ENCODE results near the gene PLA2R1.

The PLA2R1 gene

GRCh38 chr2:159900343-159900742, 162.1 kb downstream of the PLA2R1 start:
- peaks cover 28% of the 10 kb centered on the region for H3K4me1 ChIP-seq (ENCODE audit: control insufficient read depth, low read length)
- H3K9me3 ChIP-seq (ENCODE audit: control insufficient read depth, insufficient read depth, low read length): no peaks in the 10 kb centered on the region
- no peaks in the 10 kb centered on the region for H4K20me1 ChIP-seq (ENCODE audit: control insufficient read depth, insufficient read depth, low read depth, low read length)
- no peaks in the 10 kb centered on the region for H3K36me3 ChIP-seq (ENCODE audit: control insufficient read depth, low read length)
- H3K79me2 ChIP-seq (ENCODE audit: control insufficient read depth, low read length): no peaks in the 10 kb centered on the region
- TF ChIP-seq EZH2phosphoT487 (IDR thresholded peaks at IDR 0.05; ENCODE audit: borderline replicate concordance, low read length): no peak
- no peak for TF ChIP-seq CTCF (IDR thresholded peaks at IDR 0.05; ENCODE audit: low read depth, low read length, poor library complexity, severe bottlenecking)
- 0 out of 2 replicates have a peak, but pooled peaks cover 6% of the 10 kb centered on the region for H3K27me3 ChIP-seq (ENCODE audit: control insufficient read depth, low read length)
- no peak overlapping the region for H3K4me2 ChIP-seq (ENCODE audit: low read length)
- H3K27ac ChIP-seq (ENCODE audit: low read depth, low read length): no peak overlapping the region
- H3K4me3 ChIP-seq (ENCODE audit: low read length): no peak overlapping the region
- H3K9me2 ChIP-seq (replicated peaks; ENCODE audit: control insufficient read depth, low read length): no peaks in the 10 kb centered on the region
- no peaks in the 10 kb centered on the region for H3F3A ChIP-seq (ENCODE audit: control insufficient read depth, insufficient read depth)

- no peaks in the 10 kb centered on the region for H4K20me1 ChIP-seq (ENCODE audit: control insufficient read depth, insufficient read depth, low read depth, low read length)
- H3K4me1 ChIP-seq (ENCODE audit: control insufficient read depth, low read length): peaks cover 26% of the 10 kb centered on the region
- no peaks in the 10 kb centered on the region for H3K9me3 ChIP-seq (ENCODE audit: control insufficient read depth, insufficient read depth, low read length)
- H3F3A ChIP-seq (ENCODE audit: control insufficient read depth, insufficient read depth): no peaks in the 10 kb centered on the region
- no peaks in the 10 kb centered on the region for H3K79me2 ChIP-seq (ENCODE audit: control insufficient read depth, low read length)
- H3K27ac ChIP-seq (ENCODE audit: low read depth, low read length): no peak overlapping the region
- 0 out of 2 replicates have a peak, but pooled peaks cover 3% of the 10 kb centered on the region for H3K27me3 ChIP-seq (ENCODE audit: control insufficient read depth, low read length)
- TF ChIP-seq EZH2phosphoT487 (IDR thresholded peaks at IDR 0.05; ENCODE audit: borderline replicate concordance, low read length): no peak
- TF ChIP-seq CTCF (IDR thresholded peaks at IDR 0.05; ENCODE audit: low read depth, low read length, poor library complexity, severe bottlenecking): no peak
- no peak overlapping the region for H3K4me2 ChIP-seq (ENCODE audit: low read length)
- H3K9me2 ChIP-seq (replicated peaks; ENCODE audit: control insufficient read depth, low read length): no peaks in the 10 kb centered on the region
- H3K4me3 ChIP-seq (ENCODE audit: low read length): no peak overlapping the region
- no peaks in the 10 kb centered on the region for H3K36me3 ChIP-seq (ENCODE audit: control insufficient read depth, low read length)
Measured at GRCh38 chr2:159898441-159898840, 164.0 kb downstream of the PLA2R1 start.

- no peak overlapping the region for H3K4me2 ChIP-seq (ENCODE audit: low read length)
Measured at GRCh38 chr2:159897720-159898119, 164.7 kb downstream of the PLA2R1 start.

More at GRCh38 chr2:159897720-159898119, 164.7 kb downstream of the PLA2R1 start:
- H3K4me1 ChIP-seq (ENCODE audit: control insufficient read depth, low read length): peaks cover 29% of the 10 kb centered on the region
- H3K36me3 ChIP-seq (ENCODE audit: control insufficient read depth, low read length): no peaks in the 10 kb centered on the region
- H3K27ac ChIP-seq (ENCODE audit: low read depth, low read length): no peak overlapping the region
- no peaks in the 10 kb centered on the region for H3F3A ChIP-seq (ENCODE audit: control insufficient read depth, insufficient read depth)
- H3K4me3 ChIP-seq (ENCODE audit: low read length): no peak overlapping the region
- no peaks in the 10 kb centered on the region for H3K9me2 ChIP-seq (replicated peaks; ENCODE audit: control insufficient read depth, low read length)
- TF ChIP-seq CTCF (IDR thresholded peaks at IDR 0.05; ENCODE audit: low read depth, low read length, poor library complexity, severe bottlenecking) (no peak), EZH2phosphoT487 (IDR thresholded peaks at IDR 0.05; ENCODE audit: borderline replicate concordance, low read length) (no peak)
- H3K27me3 ChIP-seq (ENCODE audit: control insufficient read depth, low read length): no peaks in the 10 kb centered on the region
- H3K9me3 ChIP-seq (ENCODE audit: control insufficient read depth, insufficient read depth, low read length): no peaks in the 10 kb centered on the region
- H4K20me1 ChIP-seq (ENCODE audit: control insufficient read depth, insufficient read depth, low read depth, low read length): no peaks in the 10 kb centered on the region
- no peaks in the 10 kb centered on the region for H3K79me2 ChIP-seq (ENCODE audit: control insufficient read depth, low read length)
